H1 (cell line): ENCODE results near the gene PTPN22.

Experiments
- BCL11A ChIP-seq, 2 experiments: IDR thresholded peaks; one replicate each; pipeline ENCODE4 v1.6.1; 2011; ENCODE audit warnings: low read depth in 2 of 2, low read length in 2 of 2, mild to moderate bottlenecking in 2 of 2
- CTCF ChIP-seq, 3 experiments: IDR thresholded peaks; 1 replicate in 2 of 3; 2 replicates in 1 of 3; pipeline versions ENCODE4 v1.5.1 to v1.6.1; 2011; ENCODE audit warnings: low read length in 3 of 3, mild to moderate bottlenecking in 3 of 3, inconsistent platforms in 2 of 3, low read depth in 1 of 3, moderate library complexity in 1 of 3; ENCODE audit not compliant: insufficient read depth in 1 of 3; ENCODE audit errors: control extremely low read depth in 1 of 3
- EP300 ChIP-seq, 2 experiments: IDR thresholded peaks; 1 replicate in 1 of 2; 2 replicates in 1 of 2; pipeline ENCODE4 v1.6.1; 2011 to 2012; ENCODE audit warnings: low read depth in 2 of 2, low read length in 2 of 2, mild to moderate bottlenecking in 2 of 2, borderline replicate concordance in 1 of 2, inconsistent platforms in 1 of 2, moderate library complexity in 1 of 2
- KDM1A ChIP-seq: fragments of 200-600, 300-600 bp; sonication (generic); IDR thresholded peaks from 2 replicates; pipeline ENCODE4 v1.7.1; 2016; ENCODE audit warnings: mild to moderate bottlenecking, low read length, borderline replicate concordance
- POLR2A ChIP-seq, 2 experiments: IDR thresholded peaks; 1 replicate in 1 of 2; 2 replicates in 1 of 2; pipeline ENCODE4 v1.6.1; 2011; ENCODE audit warnings: low read depth in 2 of 2, low read length in 2 of 2, mild to moderate bottlenecking in 2 of 2; ENCODE audit errors: control extremely low read depth in 1 of 2
- POLR2AphosphoS5 ChIP-seq: IDR thresholded peaks from 2 replicates; pipeline ENCODE4 v1.6.1; 2011; ENCODE audit warnings: low read depth, low read length
- RAD21 ChIP-seq, 2 experiments: IDR thresholded peaks in 1 of 2; conservative IDR thresholded peaks in 1 of 2; 2 replicates each; pipeline ENCODE4 v1.6.1; 2011; ENCODE audit warnings: low read depth in 2 of 2, low read length in 2 of 2, improper control_type of control experiment in 1 of 2, inconsistent platforms in 1 of 2, mild to moderate bottlenecking in 1 of 2, moderate library complexity in 1 of 2
- SP1 ChIP-seq: IDR thresholded peaks from 2 replicates; pipeline ENCODE4 v1.6.1; 2011; ENCODE audit warnings: low read depth, low read length
- SP2 ChIP-seq: IDR thresholded peaks from 2 replicates; pipeline ENCODE4 v1.6.1; 2012; ENCODE audit warnings: mild to moderate bottlenecking, low read length, inconsistent platforms
- TAF1 ChIP-seq: IDR thresholded peaks from 2 replicates; pipeline ENCODE4 v1.6.1; 2011; ENCODE audit warnings: mild to moderate bottlenecking, low read depth, low read length
- TAF7 ChIP-seq: optimal IDR thresholded peaks from 2 replicates; pipeline ENCODE3; 2011; ENCODE audit warnings: low read depth, mild to moderate bottlenecking, inconsistent platforms, low read length, moderate library complexity, borderline replicate concordance

- TF ChIP-seq POLR2A (IDR thresholded peaks at IDR 0.05; ENCODE audit: control extremely low read depth in 1 of 2, low read depth in 2 of 2, low read length in 2 of 2) (no peak), TAF1 (no peak), RAD21 (IDR thresholded peaks at IDR 0.05 in 1 of 2, conservative IDR thresholded peaks at IDR 0.05 in 1 of 2; ENCODE audit: low read depth in 2 of 2, low read length in 2 of 2) (no peak), CTCF (IDR thresholded peaks at IDR 0.05; ENCODE audit: control extremely low read depth in 1 of 3, insufficient read depth in 1 of 3, low read depth in 1 of 3, low read length in 3 of 3) (no peak), TAF7 (no peak), SP2 (no peak), SP1 (no peak), EP300 (IDR thresholded peaks at IDR 0.05; ENCODE audit: borderline replicate concordance in 1 of 2, low read depth in 2 of 2, low read length in 2 of 2) (no peak), KDM1A (no peak), POLR2AphosphoS5 (no peak), BCL11A (IDR thresholded peaks at IDR 0.05; ENCODE audit: low read depth in 2 of 2, low read length in 2 of 2) (no peak)
These were observed 58.3 kb downstream of the PTPN22 start for GRCh38 chr1:113813218-113813617.
